ENCODE measurements around the gene ARHGEF4. TPM values are rescaled to one million over a fixed set of nuclear protein-coding genes. Genes with fewer than 3 reads are reported as not detected.
A peak's percentile ranks its signal among the peaks of the same experiment; 100 is the strongest.

The ARHGEF4 gene
- total RNA-seq, 4 donors from 2014 or later = 23.7 to 51.5 (median 37.1) TPM

GRCh38 chr2:130920415-130921163 lies 83.9 kb downstream of the ARHGEF4 start:
- intact Hi-C loops (cut with DNase I) = loop anchor here (2.0 kb wide), 1 partner anchor 124 kb away; no protein-coding TSS in a partner anchor
- TF ChIP-seq POLR2AphosphoS5 (IDR thresholded peaks at IDR 0.05) = no peak
- peak; percentile 66 to 81 (median 78) for TF ChIP-seq CTCF (IDR thresholded peaks at IDR 0.05)
- no peak for TF ChIP-seq EP300 (IDR thresholded peaks at IDR 0.05)
- no peaks in the 10 kb centered on the region for H3K36me3 ChIP-seq
- 35% methylated on average over 7 of the region's 7 CpGs for WGBS
- DNase-seq (ENCODE audit: extremely low spot score) = peak; percentile 92
- no peaks in the 10 kb centered on the region for H3K4me1 ChIP-seq
- no peak overlapping the region for H3K4me3 ChIP-seq
- no peak overlapping the region for H3K27ac ChIP-seq (replicated peaks in 1 of 4)
- peaks cover 0 to 23% (median 0%) of the 10 kb centered on the region in 4 donors for H3K27me3 ChIP-seq
- H3K9me3 ChIP-seq = no peaks in the 10 kb centered on the region

- WGBS = 93% methylated on average over 7 of the region's 8 CpGs
- no peak overlapping the region for H3K4me3 ChIP-seq
- H3K27ac ChIP-seq (replicated peaks in 1 of 4) = no peak overlapping the region
- H3K36me3 ChIP-seq = no peaks in the 10 kb centered on the region
- no peak for DNase-seq (ENCODE audit: extremely low spot score)
- no peaks in the 10 kb centered on the region for H3K4me1 ChIP-seq
- H3K9me3 ChIP-seq = peaks cover 0 to under 1% (median 0%) of the 10 kb centered on the region in 4 donors
- peaks cover 0 to 18% (median 0%) of the 10 kb centered on the region in 4 donors for H3K27me3 ChIP-seq
- TF ChIP-seq POLR2A (IDR thresholded peaks at IDR 0.05; ENCODE audit: low read depth) (no peak), EP300 (IDR thresholded peaks at IDR 0.05) (no peak), CTCF (IDR thresholded peaks at IDR 0.05) (no peak)
- intact Hi-C loops (cut with DNase I) = loop anchor here (2.0 kb wide), 1 partner anchor 124 kb away; no protein-coding TSS in a partner anchor
Measured at GRCh38 chr2:130921164-130921476, 84.4 kb downstream of the ARHGEF4 start.

DNA sequence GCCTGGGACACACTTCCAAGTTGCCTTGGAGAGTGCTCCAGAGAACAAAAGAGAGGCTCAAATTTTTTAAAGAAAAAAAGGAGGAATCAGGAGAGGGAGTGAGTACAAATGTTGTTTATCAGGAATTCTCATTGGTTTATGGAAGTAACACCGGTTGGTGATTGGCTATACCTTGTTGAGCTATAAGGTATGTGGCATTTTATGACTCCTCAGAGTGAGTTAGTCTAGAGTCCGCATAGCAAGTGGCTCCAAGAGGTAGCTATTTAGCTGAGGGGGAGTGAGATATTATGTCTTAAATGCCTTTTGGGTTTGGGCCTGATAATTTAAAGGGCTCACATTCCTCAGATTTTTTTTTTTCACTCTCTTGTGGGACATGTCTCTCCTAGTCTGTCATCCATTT lies 85.7 kb downstream of the ARHGEF4 start:
- Histone ChIP-seq H3K36me3 (no peaks in the 10 kb centered on the region), H3K27me3 (peaks cover 0 to 10% (median 0%) of the 10 kb centered on the region in 4 donors), H3K4me1 (no peaks in the 10 kb centered on the region), H3K27ac (replicated peaks in 1 of 4) (no peak overlapping the region), H3K4me3 (no peak overlapping the region), H3K9me3 (peaks cover 0 to 7% (median 4%) of the 10 kb centered on the region in 4 donors)
- no peak for DNase-seq (ENCODE audit: extremely low spot score)
- TF ChIP-seq EP300 (IDR thresholded peaks at IDR 0.05) (no peak), CTCF (IDR thresholded peaks at IDR 0.05) (no peak), POLR2A (IDR thresholded peaks at IDR 0.05; ENCODE audit: low read depth) (no peak), POLR2AphosphoS5 (IDR thresholded peaks at IDR 0.05) (no peak)
- intact Hi-C loops (cut with DNase I) = no loop called here
- 94% methylated on average over 2 of the region's 2 CpGs for WGBS

- no peak for TF ChIP-seq CTCF (IDR thresholded peaks at IDR 0.05)
- TF ChIP-seq EP300 (IDR thresholded peaks at IDR 0.05) = no peak
- no peak for TF ChIP-seq POLR2A (IDR thresholded peaks at IDR 0.05; ENCODE audit: low read depth)
- TF ChIP-seq POLR2AphosphoS5 (IDR thresholded peaks at IDR 0.05) = no peak
- DNase-seq (ENCODE audit: extremely low spot score) = no peak
- Histone ChIP-seq H3K9me3 (peaks cover 0 to 17% (median 13%) of the 10 kb centered on the region in 4 donors), H3K4me3 (no peak overlapping the region), H3K27me3 (peaks cover 0 to 24% (median 0%) of the 10 kb centered on the region in 4 donors), H3K27ac (replicated peaks in 1 of 4) (no peak overlapping the region), H3K36me3 (no peaks in the 10 kb centered on the region), H3K4me1 (no peaks in the 10 kb centered on the region)
- 59% methylated on average over 4 of the region's 4 CpGs for whole genome bisulfite sequencing
- intact Hi-C loops (cut with DNase I) = no loop called here
Measured at GRCh38 chr2:130928385-130928784, 91.7 kb downstream of the ARHGEF4 start.
